Bronchial epithelial cell (primary cell): ENCODE data around the gene SYT7. TPM values are rescaled to one million over a fixed set of nuclear protein-coding genes. Genes with fewer than 3 reads are reported as not detected.

Experiments used
- DNase-seq: peaks from one replicate; pipeline ENCODE4 v3.0.0-alpha.2; 2010; ENCODE audit warnings: low read depth
- FAIRE-seq: peaks from 2 replicates; lab custom pipeline; 2011; peaks lifted over from hg19 to GRCh38; lab: Jason Lieb, UNC
- H3K27me3 ChIP-seq: 2 replicates; pipeline ENCODE4 v1.5.1; 2011; ENCODE audit warnings: low read length; ENCODE audit not compliant: control insufficient read depth, insufficient read depth
- H3K36me3 ChIP-seq: 2 replicates; pipeline ENCODE4 v1.5.1; 2011; ENCODE audit warnings: low read length; ENCODE audit not compliant: control insufficient read depth, insufficient read depth
- H3K4me3 ChIP-seq: 2 replicates; pipeline ENCODE4 v1.5.1; 2011; ENCODE audit warnings: mild to moderate bottlenecking, low read depth, low read length, control low read depth
- total RNA-seq: library from RNA; depleted of rRNA; stranded (reverse); fragments of >200 nt; gene quantifications from 2 replicates; pipeline ENCODE4 v1.2.1, GENCODE V29; 2014
- TF ChIP-seq, protein P1 (sequence below): IDR thresholded peaks from 2 replicates; pipeline ENCODE4 v1.5.1; 2011; ENCODE audit warnings: mild to moderate bottlenecking, moderate library complexity, low read length, control low read depth, inconsistent platforms; ENCODE audit not compliant: insufficient read depth, severe bottlenecking

The SYT7 gene
- total RNA-seq, 1 donor from 2014 or later: 21.1 TPM

DNA sequence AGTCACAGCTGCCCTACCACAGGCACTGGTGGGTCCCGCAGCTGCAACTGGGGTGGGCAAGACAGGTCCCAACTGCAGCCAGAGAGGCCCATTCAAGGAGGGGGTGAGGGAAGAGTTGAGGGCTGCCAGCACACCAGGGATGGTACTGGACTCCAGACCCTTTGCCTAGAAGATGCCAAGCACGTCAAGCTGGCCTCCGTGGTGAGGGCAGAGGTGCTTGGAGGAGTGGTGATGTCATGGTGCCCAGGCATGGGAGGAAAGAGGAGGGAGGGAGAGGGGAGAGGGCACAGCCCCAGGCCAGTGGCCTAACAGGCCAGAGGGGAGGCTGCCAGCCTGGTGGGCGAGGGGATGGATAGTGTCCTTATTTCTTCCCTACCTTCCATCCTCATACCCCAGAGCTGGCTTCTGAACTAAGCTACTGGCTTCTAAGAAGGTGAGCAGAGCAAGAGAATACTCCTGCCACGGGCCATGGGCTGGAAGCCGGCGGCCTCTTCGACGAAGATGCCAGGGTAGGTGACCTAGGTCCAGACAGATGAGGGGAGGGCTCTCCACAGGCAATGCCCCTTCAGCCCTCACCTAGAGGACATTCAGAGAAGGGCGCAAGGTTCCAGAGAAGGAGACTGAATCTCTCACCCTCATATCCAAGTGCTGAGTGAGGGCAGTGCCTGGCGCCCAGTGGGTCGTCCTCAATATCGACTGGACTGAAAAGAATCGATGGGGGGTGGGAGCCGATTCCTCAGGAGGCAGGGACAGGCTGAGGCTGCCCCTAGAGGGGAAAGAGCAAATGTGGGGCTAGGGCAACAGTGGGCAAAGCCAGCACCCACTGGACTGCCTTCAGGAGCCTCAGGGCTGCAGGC is 1.8 kb downstream of the SYT7 start:
- Histone ChIP-seq H3K27me3 (peaks cover 6% of the 10 kb centered on the region), H3K4me3 (no peak overlapping the region), H3K36me3 (peaks cover 2% of the 10 kb centered on the region)
- FAIRE-seq: no peak
- DNase-seq: no peak
- TF ChIP-seq, protein P1, sequence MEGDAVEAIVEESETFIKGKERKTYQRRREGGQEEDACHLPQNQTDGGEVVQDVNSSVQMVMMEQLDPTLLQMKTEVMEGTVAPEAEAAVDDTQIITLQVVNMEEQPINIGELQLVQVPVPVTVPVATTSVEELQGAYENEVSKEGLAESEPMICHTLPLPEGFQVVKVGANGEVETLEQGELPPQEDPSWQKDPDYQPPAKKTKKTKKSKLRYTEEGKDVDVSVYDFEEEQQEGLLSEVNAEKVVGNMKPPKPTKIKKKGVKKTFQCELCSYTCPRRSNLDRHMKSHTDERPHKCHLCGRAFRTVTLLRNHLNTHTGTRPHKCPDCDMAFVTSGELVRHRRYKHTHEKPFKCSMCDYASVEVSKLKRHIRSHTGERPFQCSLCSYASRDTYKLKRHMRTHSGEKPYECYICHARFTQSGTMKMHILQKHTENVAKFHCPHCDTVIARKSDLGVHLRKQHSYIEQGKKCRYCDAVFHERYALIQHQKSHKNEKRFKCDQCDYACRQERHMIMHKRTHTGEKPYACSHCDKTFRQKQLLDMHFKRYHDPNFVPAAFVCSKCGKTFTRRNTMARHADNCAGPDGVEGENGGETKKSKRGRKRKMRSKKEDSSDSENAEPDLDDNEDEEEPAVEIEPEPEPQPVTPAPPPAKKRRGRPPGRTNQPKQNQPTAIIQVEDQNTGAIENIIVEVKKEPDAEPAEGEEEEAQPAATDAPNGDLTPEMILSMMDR: peak; percentile 15

DNA sequence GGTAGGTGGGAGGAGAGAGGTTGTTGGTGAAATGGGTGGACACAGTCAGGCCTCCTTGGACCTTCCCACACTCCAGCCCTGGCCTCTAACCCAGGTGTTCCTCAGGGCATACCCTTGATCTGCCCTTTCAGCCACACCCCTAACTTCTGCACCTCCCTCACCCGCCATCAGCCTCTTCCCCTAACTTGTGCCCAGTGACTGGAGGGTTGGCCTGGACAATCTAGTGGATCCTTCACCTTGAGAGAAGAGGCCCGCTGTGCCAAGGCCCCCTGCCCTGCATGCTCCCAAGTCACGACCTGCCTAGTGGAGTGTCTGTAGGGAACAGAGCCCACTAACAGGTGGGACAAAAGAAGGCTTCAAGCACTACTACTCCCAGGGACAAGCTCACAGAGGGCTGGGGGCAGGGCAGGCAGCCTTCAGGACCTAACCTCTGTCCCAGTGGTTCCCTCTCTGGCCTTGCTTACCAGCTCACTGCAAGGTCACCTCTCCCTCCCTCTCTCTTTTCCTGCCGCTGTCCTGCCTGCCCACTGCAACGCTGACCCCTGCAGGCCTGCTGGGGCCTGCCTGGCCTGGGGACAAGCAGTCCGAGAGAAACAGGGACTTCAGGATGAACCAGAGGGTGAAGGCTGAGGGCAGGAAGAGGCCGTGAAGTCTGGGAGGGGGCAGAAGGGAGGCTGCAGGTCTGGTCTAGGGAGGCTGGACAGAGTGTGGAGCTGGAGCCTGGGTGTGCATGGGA is 3.3 kb downstream of the SYT7 start:
- FAIRE-seq (no peak), DNase-seq (no peak)
- TF ChIP-seq, protein P1: no peak
- H3K36me3 ChIP-seq: peaks cover 2% of the 10 kb centered on the region
- peaks cover 7% of the 10 kb centered on the region for H3K27me3 ChIP-seq
- no peak overlapping the region for H3K4me3 ChIP-seq

DNA sequence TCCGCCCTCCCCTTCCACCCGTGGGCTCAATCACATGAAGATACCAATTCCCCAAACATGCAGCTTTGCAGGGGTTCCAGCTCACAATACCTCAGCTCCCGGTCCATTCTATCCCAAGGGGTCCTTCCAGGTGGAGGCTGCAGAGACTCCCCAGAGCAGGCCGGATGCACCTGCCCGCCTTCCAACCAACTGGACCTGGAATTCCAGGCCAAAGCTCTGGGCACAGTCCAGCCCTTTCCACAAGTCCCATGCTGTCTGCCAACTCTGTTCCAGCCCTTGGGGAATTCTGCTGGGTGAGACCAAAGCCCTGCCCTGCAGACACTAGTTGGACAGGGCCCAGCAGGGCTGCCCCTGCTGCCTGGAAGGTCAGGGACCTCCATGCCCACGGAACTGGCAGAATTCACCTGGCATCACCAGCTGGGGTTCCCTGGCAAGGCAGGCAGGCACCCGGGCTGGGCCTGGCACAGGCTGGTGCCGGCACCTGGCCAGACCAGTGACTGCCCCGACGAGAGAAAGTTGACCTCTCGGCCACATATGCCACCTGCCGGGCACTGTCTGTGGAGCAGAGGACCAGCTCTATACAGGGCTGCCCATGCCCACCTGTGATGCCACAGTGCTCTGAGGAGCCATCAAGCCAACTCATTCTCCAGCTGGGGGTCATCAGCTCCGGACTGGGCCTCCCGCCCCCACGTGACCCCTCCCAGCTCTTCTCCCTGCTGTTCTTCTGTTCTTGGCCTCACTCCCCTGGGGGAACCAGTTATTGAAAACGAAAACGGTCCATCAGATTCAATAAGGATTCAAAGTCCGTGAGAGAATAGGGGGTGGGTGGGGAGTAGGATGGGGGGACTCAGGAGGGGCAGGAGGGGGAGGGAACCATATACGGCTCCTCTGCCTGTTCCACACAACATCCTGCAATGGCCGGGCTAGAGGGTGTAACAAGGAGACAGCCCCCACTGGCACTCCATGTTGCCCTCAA is 4.7 kb downstream of the SYT7 start:
- no peak overlapping the region for H3K4me3 ChIP-seq
- H3K36me3 ChIP-seq: peaks cover 2% of the 10 kb centered on the region
- peak; percentile 47 for FAIRE-seq
- no peak for DNase-seq
- H3K27me3 ChIP-seq: peaks cover 7% of the 10 kb centered on the region
- TF ChIP-seq, protein P1: no peak

DNA sequence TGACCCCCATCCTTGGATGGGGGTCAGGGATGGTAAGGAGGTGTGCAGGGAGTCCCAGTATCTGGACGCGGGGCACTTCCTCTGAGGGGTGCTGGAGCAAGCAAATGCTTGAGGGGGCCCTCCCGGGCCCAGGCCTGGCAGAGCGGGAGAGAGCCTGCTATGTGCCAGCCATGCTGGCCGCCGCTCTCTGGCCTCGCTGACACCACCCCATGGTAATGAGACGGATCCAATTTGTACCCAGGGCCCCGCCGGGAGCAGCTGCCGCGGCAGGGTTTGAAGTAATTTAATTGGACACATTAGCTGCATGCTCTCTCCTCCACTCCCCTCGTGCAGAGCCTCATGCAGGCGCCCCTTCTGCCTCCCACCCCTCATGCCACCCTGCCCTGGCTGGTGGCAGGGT is 6.3 kb downstream of the SYT7 start:
- TF ChIP-seq, protein P1: no peak
- DNase-seq (no peak), FAIRE-seq (no peak)
- Histone ChIP-seq H3K27me3 (peaks cover 3% of the 10 kb centered on the region), H3K36me3 (peaks cover 2% of the 10 kb centered on the region), H3K4me3 (no peak overlapping the region)

DNA sequence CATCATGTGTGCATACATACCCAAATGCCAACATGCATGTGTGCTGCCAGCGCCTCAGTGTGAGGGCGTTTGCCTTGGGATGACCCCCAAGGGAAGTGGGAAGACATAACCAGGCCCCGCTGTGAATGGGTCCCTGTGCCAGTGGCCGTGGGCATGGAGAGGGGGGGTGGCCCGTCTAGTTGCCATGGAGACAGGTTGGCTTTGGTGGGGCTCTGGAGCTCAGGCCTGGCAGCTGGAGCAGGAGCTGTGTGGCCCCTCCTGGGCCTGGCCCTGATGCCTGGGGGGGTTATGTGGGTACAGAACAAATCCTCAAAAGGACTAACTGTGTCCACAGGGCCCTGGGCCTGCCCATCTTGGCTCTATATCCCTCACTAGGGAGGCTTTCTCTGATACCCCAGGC is 8.0 kb downstream of the SYT7 start:
- peaks cover 2% of the 10 kb centered on the region for H3K36me3 ChIP-seq
- no peak for DNase-seq
- no peak for FAIRE-seq
- TF ChIP-seq, protein P1: no peak
- H3K27me3 ChIP-seq: peaks cover 4% of the 10 kb centered on the region
- no peak overlapping the region for H3K4me3 ChIP-seq
